GM19238 (cell line): ENCODE results near the gene ETS2.
A peak's percentile ranks its signal among the peaks of the same experiment; 100 is the strongest.
"Not testable (repeated sequence)": the region's sequence is repeated elsewhere in the genome, so short reads cannot be mapped to it uniquely, and the experiment has no call there.

Experiments
- DNase-seq: peaks from one replicate; pipeline ENCODE4 v3.0.0; 2011; ENCODE audit warnings: low spot score; ENCODE audit not compliant: insufficient read length

ETS2 gene

GRCh38 chr21:38816400-38816977, 10.8 kb downstream of the ETS2 start:
- DNase-seq = no peak

GRCh38 chr21:38817371-38818324, 11.9 kb downstream of the ETS2 start:
- no peak for DNase-seq

GRCh38 chr21:38818325-38818723, 12.6 kb downstream of the ETS2 start:
- DNase-seq = no peak

GRCh38 chr21:38819051-38819718, 13.5 kb downstream of the ETS2 start:
- no peak for DNase-seq

- no peak for DNase-seq
Observed at GRCh38 chr21:38819719-38820159, 14.0 kb downstream of the ETS2 start.

- no peak for DNase-seq
Observed at GRCh38 chr21:38820471-38821239, 14.9 kb downstream of the ETS2 start.

GRCh38 chr21:38821248-38821647, 15.5 kb downstream of the ETS2 start:
- DNase-seq = no peak

GRCh38 chr21:38821959-38822682, 16.4 kb downstream of the ETS2 start:
- no peak for DNase-seq

- no peak for DNase-seq
Observed at GRCh38 chr21:38822778-38823238, 17.1 kb downstream of the ETS2 start.

- no peak for DNase-seq
Observed at GRCh38 chr21:38823737-38824123, 18.0 kb downstream of the ETS2 start.

GRCh38 chr21:38824124-38824822, 18.5 kb downstream of the ETS2 start:
- DNase-seq = no peak

GRCh38 chr21:38825269-38825668, 19.5 kb downstream of the ETS2 start:
- DNase-seq = no peak

- no peak for DNase-seq
Observed at GRCh38 chr21:38825921-38826320, 20.2 kb downstream of the ETS2 start.

GRCh38 chr21:38828111-38828510, 22.4 kb downstream of the ETS2 start:
- DNase-seq = not testable (repeated sequence)

- DNase-seq = peak; percentile 33
Observed at GRCh38 chr21:38830671-38831525, 25.2 kb downstream of the ETS2 start.

- DNase-seq = peak; percentile 30
Observed at GRCh38 chr21:38831526-38832467, 26.1 kb downstream of the ETS2 start.

- no peak for DNase-seq
Observed at GRCh38 chr21:38832664-38833063, 26.9 kb downstream of the ETS2 start.

GRCh38 chr21:38833117-38833516, 27.4 kb downstream of the ETS2 start:
- no peak for DNase-seq
